ENCODE data around the gene FBXO4.

FBXO4 gene

GRCh38 chr5:41924872-41925554, at the start of gene FBXO4:
Gene FBXO4 (plus strand): TSS chr5:41925281. CDS start chr5:41925310, 29 bp downstream.
- no peak for FAIRE-seq

GRCh38 chr5:41876678-41877077, 48.4 kb upstream of the FBXO4 start:
- no peak for FAIRE-seq

- no peak for FAIRE-seq
These were observed 47.7 kb upstream of the FBXO4 start for GRCh38 chr5:41877408-41877807.

- no peak for FAIRE-seq
These were observed 46.9 kb upstream of the FBXO4 start for GRCh38 chr5:41878173-41878572.

- FAIRE-seq, result peak; percentile 46
These were observed 46.2 kb upstream of the FBXO4 start for GRCh38 chr5:41878643-41879478.

- FAIRE-seq, result no peak
These were observed 42.3 kb upstream of the FBXO4 start for GRCh38 chr5:41882765-41883164.

GRCh38 chr5:41883243-41883642, 41.8 kb upstream of the FBXO4 start:
- no peak for FAIRE-seq

GRCh38 chr5:41883936-41884335, 41.1 kb upstream of the FBXO4 start:
- no peak for FAIRE-seq

GRCh38 chr5:41885286-41885685, 39.8 kb upstream of the FBXO4 start:
- FAIRE-seq, result no peak

- no peak for FAIRE-seq
These were observed 33.9 kb upstream of the FBXO4 start for GRCh38 chr5:41891066-41891707.

- FAIRE-seq, result no peak
These were observed 33.0 kb upstream of the FBXO4 start for GRCh38 chr5:41892031-41892430.

GRCh38 chr5:41893074-41893851, 31.8 kb upstream of the FBXO4 start:
- FAIRE-seq, result no peak

GRCh38 chr5:41896230-41896629, 28.9 kb upstream of the FBXO4 start:
- no peak for FAIRE-seq

- no peak for FAIRE-seq
These were observed 21.6 kb upstream of the FBXO4 start for GRCh38 chr5:41903382-41903891.

- peak; percentile 100 for FAIRE-seq
These were observed 20.9 kb upstream of the FBXO4 start, which contains the start of gene RIMOC1 for GRCh38 chr5:41903892-41904799. Gene RIMOC1 (plus strand): TSS chr5:41904344. CDS start chr5:41904368, 24 bp downstream.

- FAIRE-seq, result no peak
These were observed 18.9 kb upstream of the FBXO4 start for GRCh38 chr5:41906151-41906550.

GRCh38 chr5:41908374-41909079, 16.6 kb upstream of the FBXO4 start:
- no peak for FAIRE-seq

- FAIRE-seq, result no peak
These were observed 7.0 kb upstream of the FBXO4 start for GRCh38 chr5:41918105-41918504.

GRCh38 chr5:41921166-41921565, 3.9 kb upstream of the FBXO4 start:
- FAIRE-seq, result no peak

GRCh38 chr5:41921874-41922273, 3.2 kb upstream of the FBXO4 start:
- no peak for FAIRE-seq

- no peak for FAIRE-seq
These were observed 582 bp upstream of the FBXO4 start for GRCh38 chr5:41924526-41924871.
